Mucosa of descending colon (tissue), 3 donors: ENCODE measurements around the gene ABT1. TPM values are rescaled to one million over a fixed set of nuclear protein-coding genes. Genes with fewer than 3 reads are reported as not detected.

ENCODE experiments used
- ATAC-seq: fragments of 200-7000 bp; cut with Tn5 transposase; one replicate; pipeline ENCODE4 v1.9.1; 2020; ENCODE audit warnings: mild to moderate bottlenecking, moderate library complexity
- DNase-seq, 3 donors: peaks; one replicate each; pipeline ENCODE4 v3.0.0-alpha.2; 2020
- H3K36me3 ChIP-seq: fragments of 200-600 bp; one replicate; pipeline ENCODE4 v1.8.0; 2021; ENCODE audit warnings: low read depth, mild to moderate bottlenecking
- H3K4me1 ChIP-seq: fragments of 200-600 bp; one replicate; pipeline ENCODE4 v1.8.0; 2021; ENCODE audit warnings: low read depth, mild to moderate bottlenecking
- H3K4me3 ChIP-seq: fragments of 200-600 bp; one replicate; pipeline ENCODE4 v1.8.0; 2021; ENCODE audit warnings: mild to moderate bottlenecking
- H3K9me3 ChIP-seq: fragments of 200-600 bp; one replicate; pipeline ENCODE4 v1.8.0; 2021; ENCODE audit warnings: mild to moderate bottlenecking
- CTCF ChIP-seq: fragments of 200-600 bp; IDR thresholded peaks from one replicate; pipeline ENCODE4 v1.8.0; 2022; ENCODE audit warnings: antibody characterized with exemption, mild to moderate bottlenecking
- intact Hi-C, 2 donors: fragments of 100-400 bp; cut with DNase I in 1 of 2; cut with micrococcal nuclease in 1 of 2; formaldehyde crosslinking; loops; one replicate each; pipeline versions ENCODE4 v1.11.0 to v1.11.1; 2022; cut with DNase I, micrococcal nuclease
- total RNA-seq, 3 donors: library from RNA; stranded (reverse); fragmentation: NEBNext Ultra II Directional in 2 of 3; extraction: Animal tissue kit (Norgen Biotek cat#: 25700) in 2 of 3; gene quantifications; one replicate each; pipeline versions ENCODE4 v1.2.1 to v1.2.4, GENCODE V29; 2021 to 2023
- donor health status: DM: no; HTN: no; CAD: no; lungs with moderate emphysema.
- donor health status: DM: no; HTN: no; CAD: no.
- donor health status: DM: no; HTN: yes; CAD: no.

The ABT1 gene
- total RNA-seq, 3 donors from 2014 or later, result 13.1 to 17.3 (median 13.6) TPM

GRCh38 chr6:26570027-26570809 is 26.5 kb upstream of the ABT1 start:
- DNase-seq (no peak), ATAC-seq (no peak)
- no peaks in the 10 kb centered on the region for H3K9me3 ChIP-seq
- TF ChIP-seq CTCF, result no peak
- H3K4me3 ChIP-seq, result no peak overlapping the region
- H3K36me3 ChIP-seq, result no peaks in the 10 kb centered on the region
- intact Hi-C loops, result no loop called here
- H3K4me1 ChIP-seq, result no peaks in the 10 kb centered on the region

GRCh38 chr6:26571592-26572296 is 25.0 kb upstream of the ABT1 start:
- H3K4me3 ChIP-seq, result no peak overlapping the region
- DNase-seq (peak in 2 of 3 donors; percentile 53 to 72), ATAC-seq (peak; percentile 74)
- H3K9me3 ChIP-seq, result no peaks in the 10 kb centered on the region
- no peaks in the 10 kb centered on the region for H3K4me1 ChIP-seq
- intact Hi-C loops, result no loop called here
- TF ChIP-seq CTCF, result no peak
- no peaks in the 10 kb centered on the region for H3K36me3 ChIP-seq

GRCh38 chr6:26575494-26575939 is 21.2 kb upstream of the ABT1 start:
- TF ChIP-seq CTCF, result no peak
- Histone ChIP-seq H3K4me3 (no peak overlapping the region), H3K36me3 (no peaks in the 10 kb centered on the region), H3K9me3 (peaks cover 7% of the 10 kb centered on the region), H3K4me1 (no peaks in the 10 kb centered on the region)
- intact Hi-C loops, result no loop called here
- DNase-seq, result no peak
- no peak for ATAC-seq

DNA sequence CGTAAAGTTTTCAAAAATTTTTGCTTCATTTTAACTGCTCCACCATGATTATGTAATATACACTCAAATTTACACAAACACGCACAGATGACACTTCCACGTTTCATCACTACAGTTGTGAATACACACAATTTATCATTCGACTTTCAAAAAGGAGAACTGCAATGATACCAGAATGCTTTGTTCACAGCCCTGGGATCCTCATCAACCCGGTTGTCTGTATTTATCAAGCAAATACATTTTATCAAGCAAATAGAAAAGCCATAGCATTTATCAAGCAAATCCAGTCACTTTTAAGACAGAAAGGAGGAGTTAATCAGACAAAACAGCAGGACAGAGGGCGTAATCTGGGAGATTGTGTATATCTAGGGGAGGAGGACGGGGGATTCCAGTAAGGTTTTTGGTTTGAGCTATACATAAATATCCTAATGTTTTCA is 20.3 kb upstream of the ABT1 start:
- TF ChIP-seq CTCF, result no peak
- intact Hi-C loops, result no loop called here
- H3K9me3 ChIP-seq, result peaks cover 7% of the 10 kb centered on the region
- H3K4me1 ChIP-seq, result no peaks in the 10 kb centered on the region
- no peak overlapping the region for H3K4me3 ChIP-seq
- H3K36me3 ChIP-seq, result no peaks in the 10 kb centered on the region
- ATAC-seq, result no peak
- DNase-seq, result no peak

DNA sequence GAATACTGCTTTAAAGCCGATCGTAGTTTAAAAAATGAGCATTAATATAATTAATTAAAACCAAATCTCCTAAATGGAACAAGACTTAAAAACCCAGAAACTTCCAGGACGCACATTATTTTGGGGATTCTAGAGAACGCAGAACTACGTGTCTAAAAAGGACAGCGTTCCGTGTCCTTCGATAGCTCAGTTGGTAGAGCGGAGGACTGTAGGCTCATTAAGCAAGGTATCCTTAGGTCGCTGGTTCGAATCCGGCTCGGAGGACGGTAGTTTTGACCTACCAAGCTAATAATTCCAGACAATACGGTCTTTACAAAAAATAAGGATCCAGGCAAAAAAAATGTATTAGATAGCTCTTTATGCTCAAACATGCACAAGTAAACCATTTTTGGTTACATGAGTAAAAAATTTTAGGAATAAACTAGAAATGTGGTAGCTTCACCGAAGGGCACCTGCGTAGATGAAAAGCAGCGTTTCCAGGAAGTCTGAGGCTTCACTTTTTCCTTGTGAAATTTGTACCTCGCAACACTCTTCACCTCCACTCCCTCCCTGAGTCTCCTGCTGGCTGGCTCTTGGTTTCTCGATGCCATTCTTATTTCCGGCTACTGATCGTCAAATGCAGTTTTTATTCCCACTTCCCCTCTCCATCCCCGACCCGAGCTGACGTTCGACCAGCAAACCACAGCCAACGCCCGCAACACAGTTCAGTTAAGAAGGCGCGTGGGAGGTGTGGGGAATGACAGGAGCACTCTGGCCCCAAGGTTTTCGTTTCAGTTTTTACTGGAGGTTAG is 19.6 kb upstream of the ABT1 start:
- ATAC-seq (peak; percentile 38), DNase-seq (peak in 2 of 3 donors; percentile 39 to 50)
- no peaks in the 10 kb centered on the region for H3K36me3 ChIP-seq
- intact Hi-C loops, result no loop called here
- H3K4me1 ChIP-seq, result no peaks in the 10 kb centered on the region
- no peak overlapping the region for H3K4me3 ChIP-seq
- H3K9me3 ChIP-seq, result peaks cover 7% of the 10 kb centered on the region
- TF ChIP-seq CTCF, result no peak
